Right lobe of liver (tissue), 4 donors: Measurements from ENCODE around the gene RPL29.

ENCODE experiments used
- POLR2A ChIP-seq: fragments of 450-650 bp; IDR thresholded peaks from one replicate; pipeline ENCODE4 v1.6.1; 2017; ENCODE audit warnings: antibody characterized with exemption, mild to moderate bottlenecking
- TF ChIP-seq, protein P1 (sequence below), 4 donors: fragments of 200-600 bp in 3 of 4; fragments of 450-650 bp in 1 of 4; IDR thresholded peaks; one replicate each; pipeline versions ENCODE4 v1.5.1 to v1.8.0; 2016 to 2022; ENCODE audit warnings: antibody characterized with exemption in 4 of 4, mild to moderate bottlenecking in 2 of 4
- donor health status: DM: no; HTN: no; CAD: no.
- donor health status: DM: no; HTN: no; CAD: no.
- donor health status: DM: no; HTN: yes; CAD: no.

DNA sequence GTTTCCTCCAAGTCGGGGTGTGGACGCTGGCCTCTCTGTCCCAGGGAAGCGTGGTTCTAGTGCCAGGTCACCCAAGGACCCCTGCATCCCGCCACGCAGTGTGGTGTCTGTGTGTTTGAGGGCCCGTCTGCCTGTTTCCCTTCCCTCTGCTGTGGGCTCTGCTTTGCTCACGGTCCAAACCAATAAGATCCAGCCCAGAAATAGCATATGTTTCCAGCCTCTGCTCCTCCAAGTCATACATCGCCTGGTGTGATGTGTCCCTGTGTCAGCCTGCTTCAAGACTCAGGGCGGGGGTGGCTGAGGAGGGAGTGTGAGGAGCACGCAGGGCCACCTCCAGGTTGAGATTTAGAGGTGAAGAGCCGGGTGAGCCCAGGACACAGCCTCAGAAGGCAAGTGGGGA is 21.9 kb upstream of the RPL29 start:
- TF ChIP-seq, protein P1, sequence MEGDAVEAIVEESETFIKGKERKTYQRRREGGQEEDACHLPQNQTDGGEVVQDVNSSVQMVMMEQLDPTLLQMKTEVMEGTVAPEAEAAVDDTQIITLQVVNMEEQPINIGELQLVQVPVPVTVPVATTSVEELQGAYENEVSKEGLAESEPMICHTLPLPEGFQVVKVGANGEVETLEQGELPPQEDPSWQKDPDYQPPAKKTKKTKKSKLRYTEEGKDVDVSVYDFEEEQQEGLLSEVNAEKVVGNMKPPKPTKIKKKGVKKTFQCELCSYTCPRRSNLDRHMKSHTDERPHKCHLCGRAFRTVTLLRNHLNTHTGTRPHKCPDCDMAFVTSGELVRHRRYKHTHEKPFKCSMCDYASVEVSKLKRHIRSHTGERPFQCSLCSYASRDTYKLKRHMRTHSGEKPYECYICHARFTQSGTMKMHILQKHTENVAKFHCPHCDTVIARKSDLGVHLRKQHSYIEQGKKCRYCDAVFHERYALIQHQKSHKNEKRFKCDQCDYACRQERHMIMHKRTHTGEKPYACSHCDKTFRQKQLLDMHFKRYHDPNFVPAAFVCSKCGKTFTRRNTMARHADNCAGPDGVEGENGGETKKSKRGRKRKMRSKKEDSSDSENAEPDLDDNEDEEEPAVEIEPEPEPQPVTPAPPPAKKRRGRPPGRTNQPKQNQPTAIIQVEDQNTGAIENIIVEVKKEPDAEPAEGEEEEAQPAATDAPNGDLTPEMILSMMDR (IDR thresholded peaks at IDR 0.05): no peak
- no peak for TF ChIP-seq POLR2A
